Measurements from ENCODE around the gene LTN1. TPM values are rescaled to one million over a fixed set of nuclear protein-coding genes. Genes with fewer than 3 reads are reported as not detected.

LTN1 gene
- total and polyA plus RNA-seq, 8 donors = 3.1 to 63.3 (median 9.0) TPM

DNA sequence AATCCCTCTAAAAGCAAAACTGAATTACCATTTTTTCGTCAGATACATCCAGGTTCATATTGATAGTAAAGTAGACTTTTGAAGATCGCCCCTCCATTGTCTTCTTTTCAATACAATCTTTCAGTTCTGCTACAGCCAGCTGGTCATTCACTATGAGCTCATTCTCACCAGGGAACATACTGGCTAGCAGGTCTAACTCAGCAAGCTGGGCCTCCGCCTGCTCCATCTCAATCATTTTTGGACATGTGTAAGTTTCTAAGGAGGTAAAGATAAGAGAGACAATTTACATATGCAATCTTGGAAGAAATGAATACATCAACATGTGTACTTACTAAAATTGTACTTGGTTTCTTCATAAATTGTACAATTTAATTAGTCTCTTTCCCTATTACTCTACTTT, 15.7 kb upstream of the LTN1 start:
- TF ChIP-seq POLR2A (IDR thresholded peaks at IDR 0.05) = no peak
- TF ChIP-seq, protein P1, sequence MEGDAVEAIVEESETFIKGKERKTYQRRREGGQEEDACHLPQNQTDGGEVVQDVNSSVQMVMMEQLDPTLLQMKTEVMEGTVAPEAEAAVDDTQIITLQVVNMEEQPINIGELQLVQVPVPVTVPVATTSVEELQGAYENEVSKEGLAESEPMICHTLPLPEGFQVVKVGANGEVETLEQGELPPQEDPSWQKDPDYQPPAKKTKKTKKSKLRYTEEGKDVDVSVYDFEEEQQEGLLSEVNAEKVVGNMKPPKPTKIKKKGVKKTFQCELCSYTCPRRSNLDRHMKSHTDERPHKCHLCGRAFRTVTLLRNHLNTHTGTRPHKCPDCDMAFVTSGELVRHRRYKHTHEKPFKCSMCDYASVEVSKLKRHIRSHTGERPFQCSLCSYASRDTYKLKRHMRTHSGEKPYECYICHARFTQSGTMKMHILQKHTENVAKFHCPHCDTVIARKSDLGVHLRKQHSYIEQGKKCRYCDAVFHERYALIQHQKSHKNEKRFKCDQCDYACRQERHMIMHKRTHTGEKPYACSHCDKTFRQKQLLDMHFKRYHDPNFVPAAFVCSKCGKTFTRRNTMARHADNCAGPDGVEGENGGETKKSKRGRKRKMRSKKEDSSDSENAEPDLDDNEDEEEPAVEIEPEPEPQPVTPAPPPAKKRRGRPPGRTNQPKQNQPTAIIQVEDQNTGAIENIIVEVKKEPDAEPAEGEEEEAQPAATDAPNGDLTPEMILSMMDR (IDR thresholded peaks at IDR 0.05) = no peak
- Histone ChIP-seq H3K9me3 (no peaks in the 10 kb centered on the region), H3K36me3 (peaks cover 0 to 40% (median 34%) of the 10 kb centered on the region in 4 donors), H3K4me3 (no peak overlapping the region), H3K27me3 (no peaks in the 10 kb centered on the region), H3K27ac (no peak overlapping the region), H3K4me1 (peaks cover 0 to 7% (median 6%) of the 10 kb centered on the region in 4 donors)
- intact Hi-C loops (cut with DNase I; ENCODE audit: low total_unique reads) = no loop called here
- DNase-seq = no peak
- WGBS, 5 donors = 92 to 96% (median 95%) methylated on average over 3 of the region's 3 CpGs

DNA sequence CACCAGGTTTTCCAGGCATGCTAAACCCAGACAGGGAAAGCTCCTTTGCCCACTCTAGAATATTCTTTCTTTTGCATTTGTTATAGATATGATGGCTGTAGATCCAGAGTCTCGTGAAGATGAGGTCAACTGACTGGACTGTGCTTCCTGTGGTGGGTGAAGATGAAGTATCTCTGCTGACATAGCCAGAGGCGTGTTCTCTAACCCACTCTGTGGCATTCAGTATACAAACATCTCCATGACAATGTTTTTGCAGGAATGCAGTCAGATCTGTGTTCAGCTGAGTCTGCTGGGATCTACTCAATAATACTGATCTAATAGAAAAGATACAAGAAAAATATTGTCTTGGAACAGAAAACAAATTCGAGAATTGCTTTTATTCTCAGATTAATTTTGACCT, 15.1 kb upstream of the LTN1 start:
- no peaks in the 10 kb centered on the region for H3K27me3 ChIP-seq
- TF ChIP-seq, protein P1 (IDR thresholded peaks at IDR 0.05) = no peak
- TF ChIP-seq EP300 (IDR thresholded peaks at IDR 0.05) = no peak
- no peak for TF ChIP-seq POLR2AphosphoS5 (IDR thresholded peaks at IDR 0.05)
- TF ChIP-seq POLR2A (IDR thresholded peaks at IDR 0.05) = no peak
- H3K36me3 ChIP-seq = peaks cover 0 to 40% (median 34%) of the 10 kb centered on the region in 4 donors
- no peak overlapping the region for H3K4me3 ChIP-seq
- no peak for DNase-seq
- peaks cover 0 to 12% (median 10%) of the 10 kb centered on the region in 4 donors for H3K4me1 ChIP-seq
- no peaks in the 10 kb centered on the region for H3K9me3 ChIP-seq
- no peak overlapping the region for H3K27ac ChIP-seq
- intact Hi-C loops (cut with DNase I; ENCODE audit: low total_unique reads) = no loop called here
- 80 to 88% (median 85%) methylated on average over 3 of the region's 3 CpGs for WGBS, 5 donors

DNA sequence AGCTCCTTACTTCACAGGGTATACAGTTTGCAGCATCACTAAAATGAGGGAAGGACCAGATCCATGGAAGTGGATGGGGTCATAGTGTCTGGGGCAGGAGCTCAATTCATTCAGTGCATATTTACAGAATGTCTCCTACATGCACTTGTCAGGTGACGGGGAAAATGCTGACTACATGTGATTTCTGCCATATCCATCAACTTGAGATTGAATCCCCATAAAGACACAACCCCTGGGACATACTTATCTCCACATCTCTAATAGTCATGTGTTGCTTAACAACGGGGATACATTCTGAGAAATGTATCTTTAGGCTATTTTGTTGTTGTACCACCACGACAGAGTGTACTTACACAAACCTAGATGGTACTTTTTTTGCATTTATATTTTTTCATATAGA, 14.5 kb upstream of the LTN1 start:
- no peak for DNase-seq
- TF ChIP-seq, protein P1 (IDR thresholded peaks at IDR 0.05) = no peak
- no peak for TF ChIP-seq POLR2AphosphoS5 (IDR thresholded peaks at IDR 0.05)
- no peak for TF ChIP-seq EP300 (IDR thresholded peaks at IDR 0.05)
- no peak for TF ChIP-seq POLR2A (IDR thresholded peaks at IDR 0.05)
- Histone ChIP-seq H3K27me3 (no peaks in the 10 kb centered on the region), H3K4me1 (peaks cover 0 to 14% (median 10%) of the 10 kb centered on the region in 4 donors), H3K27ac (no peak overlapping the region), H3K36me3 (peaks cover 0 to 40% (median 34%) of the 10 kb centered on the region in 4 donors), H3K4me3 (no peak overlapping the region), H3K9me3 (no peaks in the 10 kb centered on the region)
- intact Hi-C loops (cut with DNase I; ENCODE audit: low total_unique reads) = no loop called here
- 90 to 95% (median 91%) methylated on average over 3 of the region's 3 CpGs for WGBS, 5 donors

DNA sequence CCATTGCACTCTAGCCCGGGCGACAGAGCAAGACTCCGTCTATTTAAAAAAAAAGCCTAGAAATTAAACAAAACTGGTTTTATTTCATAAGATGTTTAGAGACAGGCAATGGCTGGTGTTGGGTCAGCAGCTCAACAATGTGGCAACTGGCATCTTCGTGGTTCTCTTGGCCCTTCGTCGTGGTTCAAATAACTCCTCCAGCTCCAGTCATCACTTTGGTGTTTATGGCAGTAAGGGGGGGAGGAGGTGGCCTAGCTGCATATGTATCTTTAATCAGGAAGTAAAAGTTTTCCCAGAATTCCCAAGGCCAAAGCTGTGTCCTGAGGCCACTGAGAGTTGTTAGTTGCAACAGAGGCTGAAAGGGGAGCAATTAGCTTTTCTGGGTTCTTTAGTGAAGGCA, 13.0 kb upstream of the LTN1 start:
- Histone ChIP-seq H3K27ac (no peak overlapping the region), H3K9me3 (no peaks in the 10 kb centered on the region), H3K4me1 (peaks cover 0 to 20% (median 10%) of the 10 kb centered on the region in 4 donors), H3K36me3 (peaks cover 0 to 40% (median 34%) of the 10 kb centered on the region in 4 donors), H3K27me3 (no peaks in the 10 kb centered on the region), H3K4me3 (no peak overlapping the region)
- WGBS, 5 donors = 93 to 97% (median 96%) methylated on average over 6 of the region's 6 CpGs
- TF ChIP-seq EP300 (IDR thresholded peaks at IDR 0.05) (no peak), POLR2A (IDR thresholded peaks at IDR 0.05) (no peak), POLR2AphosphoS5 (IDR thresholded peaks at IDR 0.05) (no peak)
- TF ChIP-seq, protein P1 (IDR thresholded peaks at IDR 0.05) = no peak
- intact Hi-C loops (cut with DNase I; ENCODE audit: low total_unique reads) = no loop called here
- DNase-seq = no peak
